Measurements from ENCODE around the gene DIPK1C.

DIPK1C gene

GRCh38 chr18:74465775-74466174 is 8.7 kb upstream of the DIPK1C start:
- Mint-ChIP-seq H3K36me3 (no peaks in the 10 kb centered on the region), H3K27ac (no peak overlapping the region), H3K27me3 (no peaks in the 10 kb centered on the region), H3K9me3 (peaks cover 8% of the 10 kb centered on the region), H3K4me1 (no peaks in the 10 kb centered on the region), H3K4me3 (no peak overlapping the region)

GRCh38 chr18:74463983-74464382 is 6.9 kb upstream of the DIPK1C start:
- Mint-ChIP-seq H3K9me3 (no peaks in the 10 kb centered on the region), H3K4me3 (no peak overlapping the region), H3K27me3 (peaks cover 1% of the 10 kb centered on the region), H3K27ac (no peak overlapping the region), H3K4me1 (peaks cover 5% of the 10 kb centered on the region), H3K36me3 (no peaks in the 10 kb centered on the region)

DNA sequence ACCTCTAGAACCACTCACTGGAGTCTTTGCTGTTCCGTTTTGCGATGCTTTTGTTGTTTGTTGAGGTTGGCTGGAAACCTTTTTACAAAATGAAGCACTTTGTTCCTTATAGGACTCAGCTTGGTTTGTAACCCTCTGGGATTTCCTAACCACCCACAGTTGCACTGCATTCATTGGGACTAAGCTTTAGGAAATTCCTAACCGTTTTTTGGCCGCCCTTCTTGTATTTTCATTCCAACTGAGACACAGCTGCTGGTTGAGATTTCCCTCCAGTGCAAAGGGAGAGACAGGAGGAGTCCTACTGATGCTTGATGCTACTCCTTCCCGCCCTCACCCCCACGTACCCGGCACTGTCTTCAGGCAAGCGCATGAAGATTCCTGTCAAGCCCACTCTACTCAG is 6.1 kb upstream of the DIPK1C start:
- peaks cover 5% of the 10 kb centered on the region for H3K27me3 Mint-ChIP-seq
- no peak overlapping the region for H3K4me3 Mint-ChIP-seq
- no peak overlapping the region for H3K27ac Mint-ChIP-seq
- H3K36me3 Mint-ChIP-seq: no peaks in the 10 kb centered on the region
- no peaks in the 10 kb centered on the region for H3K9me3 Mint-ChIP-seq
- H3K4me1 Mint-ChIP-seq: peaks cover 12% of the 10 kb centered on the region

GRCh38 chr18:74460825-74461224 is 3.7 kb upstream of the DIPK1C start:
- peaks cover 17% of the 10 kb centered on the region for H3K4me1 Mint-ChIP-seq
- no peaks in the 10 kb centered on the region for H3K36me3 Mint-ChIP-seq

DNA sequence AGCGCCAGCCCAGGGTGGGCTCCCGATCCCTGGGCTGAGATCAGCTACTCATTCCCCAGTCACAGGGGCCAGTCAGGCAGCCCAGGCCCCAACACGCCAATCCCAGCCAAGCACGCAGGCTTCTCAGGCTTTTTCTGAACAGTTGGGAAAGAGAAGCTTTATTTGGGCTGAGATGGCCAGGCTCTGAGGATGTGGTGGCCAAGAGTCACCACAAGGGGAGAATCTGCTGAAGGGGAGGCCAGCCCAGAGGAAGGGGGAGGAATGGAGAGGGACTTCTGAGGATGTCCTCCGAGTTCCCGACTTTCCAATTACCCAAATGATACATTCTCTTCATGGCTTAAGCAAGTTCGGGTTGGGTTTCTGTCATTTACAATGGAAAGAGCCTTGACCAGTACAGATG is 2.8 kb upstream of the DIPK1C start:
- Mint-ChIP-seq H3K4me1 (peaks cover 17% of the 10 kb centered on the region), H3K27me3 (peaks cover 13% of the 10 kb centered on the region), H3K27ac (no peak overlapping the region), H3K9me3 (no peaks in the 10 kb centered on the region), H3K36me3 (no peaks in the 10 kb centered on the region), H3K4me3 (no peak overlapping the region)

More at GRCh38 chr18:74460825-74461224, 3.7 kb upstream of the DIPK1C start:
- H3K4me3 Mint-ChIP-seq: no peak overlapping the region
- H3K27ac Mint-ChIP-seq: no peak overlapping the region
- peaks cover 11% of the 10 kb centered on the region for H3K27me3 Mint-ChIP-seq
- H3K9me3 Mint-ChIP-seq: no peaks in the 10 kb centered on the region

GRCh38 chr18:74457725-74458421 is 765 bp upstream of the DIPK1C start:
- Mint-ChIP-seq H3K27ac (no peak overlapping the region), H3K4me3 (peak overlapping the region; percentile 59), H3K27me3 (peaks cover 21% of the 10 kb centered on the region), H3K4me1 (peaks cover 17% of the 10 kb centered on the region), H3K36me3 (no peaks in the 10 kb centered on the region), H3K9me3 (no peaks in the 10 kb centered on the region)

GRCh38 chr18:74456349-74457042 is 612 bp downstream of the DIPK1C start:
- peaks cover 17% of the 10 kb centered on the region for H3K4me1 Mint-ChIP-seq
- H3K27ac Mint-ChIP-seq: no peak overlapping the region
- H3K4me3 Mint-ChIP-seq: no peak overlapping the region
- no peaks in the 10 kb centered on the region for H3K36me3 Mint-ChIP-seq
- no peaks in the 10 kb centered on the region for H3K9me3 Mint-ChIP-seq
- peaks cover 21% of the 10 kb centered on the region for H3K27me3 Mint-ChIP-seq

- no peaks in the 10 kb centered on the region for H3K36me3 Mint-ChIP-seq
- H3K27ac Mint-ChIP-seq: no peak overlapping the region
- H3K4me1 Mint-ChIP-seq: peaks cover 17% of the 10 kb centered on the region
- no peaks in the 10 kb centered on the region for H3K9me3 Mint-ChIP-seq
- no peak overlapping the region for H3K4me3 Mint-ChIP-seq
- H3K27me3 Mint-ChIP-seq: peaks cover 21% of the 10 kb centered on the region
Observed at GRCh38 chr18:74456017-74456348, 1.1 kb downstream of the DIPK1C start.

DNA sequence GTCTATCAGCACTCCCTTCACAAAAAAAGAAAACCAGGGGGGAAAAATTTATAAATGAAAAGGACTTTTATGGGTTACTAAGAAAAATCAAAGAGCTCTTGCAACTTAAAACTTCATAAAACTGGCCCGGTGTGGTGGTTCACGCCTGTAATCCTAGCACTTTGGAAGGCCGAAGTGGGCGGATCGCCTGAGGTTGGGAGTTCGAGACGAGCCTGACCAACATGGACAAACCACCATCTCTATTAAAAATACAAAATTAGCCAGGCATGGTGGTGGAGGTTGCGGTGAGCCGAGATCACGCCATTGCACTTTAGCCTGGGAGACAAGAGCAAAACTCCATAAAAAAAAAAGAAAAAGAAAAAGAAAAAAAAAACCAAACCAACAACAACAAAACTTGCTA is 1.7 kb downstream of the DIPK1C start:
- Mint-ChIP-seq H3K36me3 (no peaks in the 10 kb centered on the region), H3K4me3 (no peak overlapping the region), H3K4me1 (peaks cover 17% of the 10 kb centered on the region), H3K9me3 (no peaks in the 10 kb centered on the region), H3K27me3 (peaks cover 21% of the 10 kb centered on the region), H3K27ac (no peak overlapping the region)

DNA sequence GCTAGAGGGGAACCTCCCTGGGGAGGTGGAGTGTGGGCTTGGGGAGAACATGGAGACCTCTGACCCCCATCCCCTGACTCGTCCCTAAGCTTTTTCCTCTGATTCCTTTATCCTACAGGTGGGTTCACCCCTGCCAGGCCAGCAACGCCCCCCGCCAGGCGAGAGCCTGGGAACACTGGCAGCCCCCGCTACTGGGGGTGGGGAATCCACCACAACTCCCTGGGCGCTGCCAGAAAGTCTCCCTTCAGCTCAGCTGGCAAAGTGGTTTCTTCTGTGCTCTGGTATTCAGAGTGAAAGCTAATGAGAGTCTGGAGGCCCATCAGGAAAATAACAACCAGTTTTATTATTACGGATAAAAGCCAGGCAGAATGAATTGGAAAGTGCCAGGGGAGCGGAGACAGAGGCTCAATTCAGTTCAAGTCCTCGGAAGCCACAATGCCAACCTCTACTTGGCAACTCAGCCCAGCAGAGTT is 2.8 kb downstream of the DIPK1C start:
- no peak overlapping the region for H3K4me3 Mint-ChIP-seq
- H3K9me3 Mint-ChIP-seq: no peaks in the 10 kb centered on the region
- peaks cover 19% of the 10 kb centered on the region for H3K27me3 Mint-ChIP-seq
- H3K36me3 Mint-ChIP-seq: no peaks in the 10 kb centered on the region
- peaks cover 16% of the 10 kb centered on the region for H3K4me1 Mint-ChIP-seq
- H3K27ac Mint-ChIP-seq: no peak overlapping the region

DNA sequence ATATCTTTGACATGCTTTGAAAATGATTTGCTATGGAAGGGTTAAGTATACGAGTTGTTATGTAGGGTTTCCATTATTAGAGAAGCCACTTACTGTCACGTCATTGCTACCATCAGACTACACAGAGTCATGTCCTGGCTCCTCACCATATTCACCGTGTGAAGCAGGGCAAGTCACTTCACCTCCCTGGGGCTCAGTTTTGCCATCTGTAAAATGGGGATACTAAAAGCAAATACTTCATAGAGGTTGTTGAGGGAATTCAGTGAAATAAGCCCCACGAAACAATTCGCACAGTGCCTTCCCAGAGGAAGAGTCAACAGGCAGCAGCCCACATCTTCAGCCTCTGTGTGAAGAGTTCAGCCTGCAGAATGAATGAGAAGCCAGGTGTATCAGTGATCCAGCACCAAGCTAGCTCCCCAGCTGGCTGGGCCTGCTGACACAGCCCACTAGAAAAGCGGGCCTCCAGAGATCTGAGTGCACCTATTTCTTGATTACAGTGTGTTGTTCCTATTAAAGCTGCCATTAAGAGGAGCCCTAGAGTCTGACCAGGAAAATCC is 3.4 kb downstream of the DIPK1C start:
- no peaks in the 10 kb centered on the region for H3K36me3 Mint-ChIP-seq
- H3K4me1 Mint-ChIP-seq: peaks cover 10% of the 10 kb centered on the region
- H3K27me3 Mint-ChIP-seq: peaks cover 18% of the 10 kb centered on the region
- no peak overlapping the region for H3K4me3 Mint-ChIP-seq
- H3K9me3 Mint-ChIP-seq: no peaks in the 10 kb centered on the region
- H3K27ac Mint-ChIP-seq: no peak overlapping the region

DNA sequence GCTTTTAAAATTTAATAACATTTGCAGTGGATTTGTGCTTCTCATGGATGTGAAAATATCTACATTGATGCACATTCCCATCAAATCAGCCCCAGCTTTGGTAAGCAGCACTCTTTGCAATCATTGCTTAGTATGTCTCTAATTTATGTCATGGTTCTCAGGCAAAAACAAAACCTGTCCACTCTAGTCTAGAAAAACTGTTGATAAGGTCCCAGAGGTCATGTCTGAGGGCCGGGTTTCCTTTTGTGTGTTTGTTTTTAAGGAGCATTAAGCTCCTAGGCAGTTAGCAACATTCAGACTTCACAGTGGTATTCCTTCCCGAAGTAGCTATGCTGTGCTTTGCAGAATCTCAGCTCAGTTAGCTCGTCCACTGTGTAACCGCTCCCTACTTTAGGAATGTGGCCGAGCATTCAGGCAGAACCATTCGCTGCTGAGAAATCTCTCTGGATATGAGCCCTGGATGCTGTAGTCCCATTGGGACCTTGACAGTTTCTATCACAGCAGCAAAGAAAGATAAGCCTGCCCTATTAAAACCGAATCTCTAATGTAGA is 4.0 kb downstream of the DIPK1C start:
- no peak overlapping the region for H3K27ac Mint-ChIP-seq
- H3K4me1 Mint-ChIP-seq: peaks cover 4% of the 10 kb centered on the region
- peaks cover 15% of the 10 kb centered on the region for H3K27me3 Mint-ChIP-seq
- H3K4me3 Mint-ChIP-seq: no peak overlapping the region
- H3K36me3 Mint-ChIP-seq: no peaks in the 10 kb centered on the region
- H3K9me3 Mint-ChIP-seq: no peaks in the 10 kb centered on the region

DNA sequence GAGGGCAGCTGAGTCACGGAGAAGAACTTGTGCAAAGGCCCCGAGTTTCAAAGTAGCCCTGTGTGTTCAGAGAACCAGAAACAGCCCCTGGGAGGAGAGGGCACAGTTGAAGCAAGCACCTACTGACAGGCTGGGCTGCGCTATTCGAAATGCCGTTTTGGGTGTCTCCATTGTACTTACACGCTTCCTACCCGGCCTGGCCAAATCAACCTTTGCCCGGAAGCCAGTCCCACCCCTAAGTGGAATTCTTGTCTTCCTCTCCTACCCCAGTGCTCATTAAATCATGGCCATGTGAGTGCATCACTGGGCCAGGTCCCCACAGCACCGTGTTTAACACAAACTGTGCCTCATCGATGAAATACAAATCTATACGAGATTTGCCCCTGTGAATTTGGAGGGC is 6.0 kb downstream of the DIPK1C start:
- Mint-ChIP-seq H3K27ac (no peak overlapping the region), H3K4me1 (no peaks in the 10 kb centered on the region), H3K9me3 (no peaks in the 10 kb centered on the region), H3K4me3 (no peak overlapping the region), H3K27me3 (peaks cover 11% of the 10 kb centered on the region), H3K36me3 (no peaks in the 10 kb centered on the region)

GRCh38 chr18:74450626-74451025 is 6.5 kb downstream of the DIPK1C start:
- no peaks in the 10 kb centered on the region for H3K36me3 Mint-ChIP-seq
- no peak overlapping the region for H3K4me3 Mint-ChIP-seq
- H3K27ac Mint-ChIP-seq: no peak overlapping the region
- H3K4me1 Mint-ChIP-seq: no peaks in the 10 kb centered on the region
- no peaks in the 10 kb centered on the region for H3K9me3 Mint-ChIP-seq
- H3K27me3 Mint-ChIP-seq: peaks cover 8% of the 10 kb centered on the region

DNA sequence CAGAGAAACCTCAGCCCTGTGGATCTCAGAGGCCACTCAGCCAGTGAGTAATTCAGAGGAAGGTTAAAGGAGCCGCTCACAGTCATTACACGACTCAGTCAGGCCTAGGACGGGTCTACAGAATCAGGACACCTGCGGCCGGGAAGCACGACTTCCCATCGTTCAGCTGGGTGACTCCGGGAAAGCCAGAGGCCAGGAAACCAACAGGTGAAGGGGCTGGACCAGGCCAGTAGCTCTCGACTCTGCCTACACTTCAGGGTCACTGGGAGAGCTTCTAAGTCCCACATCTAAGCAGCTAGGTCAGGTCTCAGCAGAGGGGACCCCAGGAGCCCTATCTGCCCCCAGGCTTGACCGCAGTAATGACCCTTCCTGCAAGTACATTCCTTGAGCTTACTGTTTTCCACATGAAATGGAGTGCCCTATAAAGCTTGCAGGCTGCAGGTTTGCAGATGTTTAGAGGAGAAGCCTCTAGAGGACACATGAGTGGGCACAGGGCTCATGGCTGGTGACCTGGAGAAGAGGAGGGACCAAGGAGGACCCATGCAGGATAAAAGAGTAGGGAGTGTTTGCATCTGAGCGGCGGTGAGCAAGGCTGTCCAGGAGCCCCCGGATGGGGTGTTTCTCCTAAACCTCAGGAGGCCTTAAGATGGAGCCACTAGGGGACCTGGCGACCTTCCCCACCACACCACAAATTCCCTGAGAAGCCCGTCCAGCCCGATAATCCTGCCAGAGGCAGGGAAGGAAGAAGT is 9.5 kb downstream of the DIPK1C start:
- H3K9me3 Mint-ChIP-seq: no peaks in the 10 kb centered on the region
- no peaks in the 10 kb centered on the region for H3K36me3 Mint-ChIP-seq
- H3K27ac Mint-ChIP-seq: no peak overlapping the region
- no peak overlapping the region for H3K4me3 Mint-ChIP-seq
- no peaks in the 10 kb centered on the region for H3K4me1 Mint-ChIP-seq
- peaks cover 1% of the 10 kb centered on the region for H3K27me3 Mint-ChIP-seq

All from activated naive CD4-positive, alpha-beta T cell treated with anti-CD3 and anti-CD28 coated beads, Interleukin-2, amount 50 U/mL, for 24 hours (primary cell).